GM21576 (cell line): ENCODE results near the gene KLK7.

Experiments used
- ATAC-seq: cut with Tn5 transposase; IDR thresholded peaks from one replicate; pipeline ENCODE4 v1.9.1; 2021; ENCODE audit warnings: mild to moderate bottlenecking, moderate library complexity; ENCODE audit not compliant: unreplicated experiment

KLK7 gene

DNA sequence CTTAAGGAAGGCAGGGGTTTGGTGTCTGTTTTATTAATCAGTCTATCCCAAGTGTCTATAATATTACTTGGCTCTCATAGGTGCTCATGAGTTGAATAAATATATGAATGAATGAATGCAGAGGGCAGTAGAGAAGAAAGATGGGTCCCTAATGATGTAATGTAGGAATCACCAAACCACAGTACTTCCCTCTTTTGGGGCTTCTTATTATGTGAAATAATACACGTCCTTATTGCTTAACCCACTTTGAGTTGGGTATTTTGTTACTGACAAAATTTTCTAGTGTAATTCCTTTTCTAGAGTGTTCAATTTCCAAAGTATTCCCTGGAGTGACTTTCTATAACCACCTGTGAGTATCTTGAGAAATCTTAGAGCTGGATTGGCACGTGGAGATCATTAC lies 44.1 kb downstream of the KLK7 start:
- ATAC-seq, result no peak

DNA sequence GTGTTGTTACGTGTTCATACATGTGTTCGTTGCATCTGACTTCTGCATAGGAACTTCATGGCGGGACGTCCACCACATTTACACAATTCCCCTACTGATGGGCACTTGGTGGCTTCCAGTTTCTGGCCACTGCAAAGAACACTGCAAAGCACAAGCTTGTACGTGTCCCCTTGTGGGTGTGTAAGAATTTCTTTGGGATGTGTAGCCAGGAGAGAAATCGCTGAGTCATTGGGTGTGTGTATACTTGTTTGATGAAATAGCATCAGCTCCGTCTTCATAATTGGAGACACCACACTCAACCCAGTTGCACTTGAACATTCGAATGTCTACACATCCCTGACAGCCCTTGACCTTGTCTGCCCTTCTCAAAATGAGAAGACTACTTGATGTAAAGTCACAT lies 50.1 kb downstream of the KLK7 start:
- no peak for ATAC-seq

DNA sequence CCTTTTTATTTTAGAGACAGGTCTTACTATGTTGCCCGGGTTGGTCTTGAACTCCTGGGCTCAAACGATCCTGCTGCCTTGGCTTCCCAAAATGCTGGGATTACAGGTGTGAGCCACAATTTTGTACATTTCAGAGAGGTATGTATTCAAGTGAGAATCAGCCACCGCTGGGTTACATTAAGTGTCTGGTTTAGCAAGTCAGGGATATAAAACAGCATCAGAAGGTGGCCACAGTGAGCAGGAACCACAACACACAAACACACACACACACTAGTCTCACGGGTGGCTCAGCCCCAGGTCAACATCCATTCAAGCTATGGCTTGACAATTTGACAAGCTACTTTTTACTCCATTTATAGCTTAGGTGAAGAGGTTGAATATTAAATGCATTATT lies 51.0 kb downstream of the KLK7 start:
- ATAC-seq, result no peak

DNA sequence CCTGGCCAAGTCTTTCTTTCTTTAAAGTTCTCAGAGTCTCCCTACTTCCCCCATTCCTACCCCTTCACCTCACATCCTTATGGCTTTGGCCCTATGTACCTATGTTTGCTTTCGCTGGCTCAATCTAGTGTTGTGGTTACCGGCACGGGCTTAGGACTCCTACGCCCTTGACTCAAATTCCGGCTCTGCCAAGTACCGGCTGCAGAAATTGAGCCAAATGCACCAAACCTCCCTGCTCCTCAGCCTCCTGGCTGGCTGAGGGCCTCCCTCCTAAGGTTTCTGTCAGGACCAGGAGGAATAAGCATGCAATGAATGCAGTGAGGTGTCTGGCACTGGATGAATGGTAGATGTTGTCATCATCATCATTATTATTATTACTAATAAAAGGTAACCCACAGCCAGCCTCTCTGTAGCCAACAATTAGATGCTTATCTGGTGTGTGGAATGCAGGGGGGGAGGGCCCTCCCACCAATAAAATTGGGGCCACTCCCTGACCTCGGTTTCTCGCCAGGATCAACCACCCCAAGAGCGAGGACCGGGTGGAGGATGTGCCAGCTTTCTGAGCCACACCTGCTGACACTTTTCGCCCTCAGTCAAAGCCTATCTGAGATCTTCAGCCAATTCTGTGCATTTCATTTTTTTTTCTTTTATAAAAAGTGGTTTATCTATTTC lies 51.6 kb downstream of the KLK7 start:
- no peak for ATAC-seq

DNA sequence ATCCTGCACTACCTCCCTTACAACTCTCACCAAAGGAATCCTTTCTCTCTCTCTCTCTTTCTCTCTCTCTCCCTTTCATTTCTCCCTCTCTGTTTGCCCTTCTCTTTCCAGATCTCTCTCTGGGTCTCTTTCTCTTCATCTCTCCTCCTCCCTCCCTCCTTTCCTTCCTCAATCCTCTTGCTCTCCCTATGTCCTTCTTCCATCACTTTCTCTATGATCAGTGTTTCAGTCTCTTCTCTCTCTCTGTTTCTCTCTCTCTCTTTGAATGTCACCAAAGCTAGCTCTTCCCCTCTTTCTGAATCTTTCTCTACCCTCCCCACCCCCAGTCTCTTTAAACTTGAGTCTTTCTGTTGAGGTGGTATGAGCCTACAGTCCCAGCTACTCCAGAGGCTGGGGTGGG lies 52.7 kb downstream of the KLK7 start:
- no peak for ATAC-seq

DNA sequence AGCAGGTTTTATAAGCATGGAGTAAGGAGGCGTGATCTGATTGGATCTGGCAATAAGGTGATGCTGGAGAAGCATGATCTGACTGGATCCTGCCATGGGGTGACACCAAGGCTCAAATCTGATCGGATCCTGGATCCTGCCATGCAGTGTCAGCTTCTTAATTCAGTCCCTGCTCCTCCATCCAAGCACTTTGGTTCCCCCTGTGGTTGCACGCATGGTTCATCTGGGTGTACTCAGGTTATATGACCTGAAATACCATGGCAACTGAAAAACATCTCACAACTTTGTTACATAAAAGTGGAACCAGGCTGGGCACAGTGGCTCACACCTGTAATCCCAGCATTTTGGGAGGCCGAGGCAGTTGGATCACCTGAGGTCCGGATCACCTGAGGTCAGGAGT lies 54.9 kb downstream of the KLK7 start:
- ATAC-seq, result no peak
